Esophagus muscularis mucosa (tissue), 4 donors: ENCODE data around the gene KRT8.

ENCODE experiments used
- CTCF ChIP-seq, 3 experiments: fragments of 200-600 bp in 2 of 3; fragments of 450-650 bp in 1 of 3; sonication (generic) in 2 of 3; IDR thresholded peaks; one replicate each; pipeline ENCODE4 v1.5.1; 2017 to 2019; ENCODE audit warnings: antibody characterized with exemption in 3 of 3, mild to moderate bottlenecking in 2 of 3, moderate library complexity in 1 of 3
- EP300 ChIP-seq: sonication (generic); formaldehyde crosslinking; IDR thresholded peaks from one replicate; pipeline ENCODE4 v1.6.1; 2017; ENCODE audit warnings: antibody characterized with exemption
- POLR2A ChIP-seq: fragments of 450-650 bp; IDR thresholded peaks from one replicate; pipeline ENCODE4 v1.6.1; 2017; ENCODE audit warnings: antibody characterized with exemption, moderate library complexity, mild to moderate bottlenecking, low read depth
- POLR2AphosphoS5 ChIP-seq, 2 donors: sonication (generic); formaldehyde crosslinking; IDR thresholded peaks; one replicate each; pipeline ENCODE4 v1.6.1; 2017; ENCODE audit warnings: antibody characterized with exemption in 2 of 2

DNA sequence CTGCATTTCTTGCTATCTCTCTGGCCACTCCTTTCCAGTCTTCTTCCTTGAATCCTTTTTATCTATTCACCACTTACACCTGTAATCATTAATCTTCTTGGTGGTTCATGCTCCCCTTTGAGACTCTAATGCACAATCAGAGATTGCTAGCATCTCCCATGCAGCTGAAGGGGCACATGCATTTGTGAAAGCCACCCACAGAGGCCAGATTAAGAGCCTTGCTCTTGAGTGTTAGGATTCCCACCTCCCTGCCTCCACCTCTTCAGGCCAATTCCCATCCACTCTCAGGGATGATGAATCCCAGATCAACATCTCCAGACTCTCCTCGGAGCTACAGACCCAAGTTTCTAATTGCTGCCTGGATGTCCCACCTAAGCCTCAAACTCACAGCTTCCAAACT is 24.7 kb upstream of the KRT8 start:
- no peak for TF ChIP-seq CTCF (IDR thresholded peaks at IDR 0.05)
- TF ChIP-seq POLR2A, result no peak
- TF ChIP-seq POLR2AphosphoS5 (IDR thresholded peaks at IDR 0.05), result no peak
- TF ChIP-seq EP300, result no peak
